Panc1 (cell line): Measurements from ENCODE around the gene RNF19B.

Experiments used
- TF ChIP-seq, protein P1 (sequence below): fragments of 450-650 bp; IDR thresholded peaks from 2 replicates; pipeline ENCODE4 v1.5.1; 2017; ENCODE audit warnings: mild to moderate bottlenecking
- TF ChIP-seq, protein P2 (sequence below), 2 experiments: IDR thresholded peaks; 2 replicates each; pipeline ENCODE4 v1.6.1; 2011 to 2012; ENCODE audit warnings: low read depth in 2 of 2, control low read depth in 1 of 2, low read length in 1 of 2, mild to moderate bottlenecking in 1 of 2, moderate library complexity in 1 of 2; ENCODE audit not compliant: insufficient read depth in 1 of 2

DNA sequence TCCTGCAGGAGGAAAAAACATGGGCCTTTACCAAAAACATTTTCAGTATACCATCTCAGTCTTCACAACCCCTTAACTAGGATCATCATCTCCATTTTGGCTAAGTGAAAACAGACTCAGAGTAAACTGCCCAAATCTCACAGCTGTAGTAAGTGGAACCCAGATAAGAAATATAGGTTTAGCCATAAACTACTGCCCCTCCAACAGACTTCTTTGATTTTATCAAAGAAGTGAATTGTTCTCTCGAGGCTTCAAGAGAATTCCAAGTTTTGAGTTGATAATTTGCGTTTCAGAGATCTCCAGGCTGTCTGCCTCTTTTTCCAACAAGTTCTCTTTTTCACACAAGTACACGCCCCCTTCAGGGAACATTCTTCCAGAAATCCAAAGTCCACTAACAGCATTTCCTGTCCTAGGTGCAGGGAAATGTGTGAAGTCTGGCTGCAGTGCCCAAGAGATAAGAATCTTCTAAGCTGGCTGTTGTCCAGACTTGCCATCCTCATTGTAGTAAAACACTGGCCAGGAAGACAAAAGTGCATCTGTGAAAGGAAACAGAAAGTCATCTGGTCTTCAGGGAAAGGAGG is 30.8 kb downstream of the RNF19B start:
- TF ChIP-seq, protein P1, sequence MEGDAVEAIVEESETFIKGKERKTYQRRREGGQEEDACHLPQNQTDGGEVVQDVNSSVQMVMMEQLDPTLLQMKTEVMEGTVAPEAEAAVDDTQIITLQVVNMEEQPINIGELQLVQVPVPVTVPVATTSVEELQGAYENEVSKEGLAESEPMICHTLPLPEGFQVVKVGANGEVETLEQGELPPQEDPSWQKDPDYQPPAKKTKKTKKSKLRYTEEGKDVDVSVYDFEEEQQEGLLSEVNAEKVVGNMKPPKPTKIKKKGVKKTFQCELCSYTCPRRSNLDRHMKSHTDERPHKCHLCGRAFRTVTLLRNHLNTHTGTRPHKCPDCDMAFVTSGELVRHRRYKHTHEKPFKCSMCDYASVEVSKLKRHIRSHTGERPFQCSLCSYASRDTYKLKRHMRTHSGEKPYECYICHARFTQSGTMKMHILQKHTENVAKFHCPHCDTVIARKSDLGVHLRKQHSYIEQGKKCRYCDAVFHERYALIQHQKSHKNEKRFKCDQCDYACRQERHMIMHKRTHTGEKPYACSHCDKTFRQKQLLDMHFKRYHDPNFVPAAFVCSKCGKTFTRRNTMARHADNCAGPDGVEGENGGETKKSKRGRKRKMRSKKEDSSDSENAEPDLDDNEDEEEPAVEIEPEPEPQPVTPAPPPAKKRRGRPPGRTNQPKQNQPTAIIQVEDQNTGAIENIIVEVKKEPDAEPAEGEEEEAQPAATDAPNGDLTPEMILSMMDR, result peak; percentile 53; the same call in 1 of the 2 replicates
- TF ChIP-seq, protein P2, sequence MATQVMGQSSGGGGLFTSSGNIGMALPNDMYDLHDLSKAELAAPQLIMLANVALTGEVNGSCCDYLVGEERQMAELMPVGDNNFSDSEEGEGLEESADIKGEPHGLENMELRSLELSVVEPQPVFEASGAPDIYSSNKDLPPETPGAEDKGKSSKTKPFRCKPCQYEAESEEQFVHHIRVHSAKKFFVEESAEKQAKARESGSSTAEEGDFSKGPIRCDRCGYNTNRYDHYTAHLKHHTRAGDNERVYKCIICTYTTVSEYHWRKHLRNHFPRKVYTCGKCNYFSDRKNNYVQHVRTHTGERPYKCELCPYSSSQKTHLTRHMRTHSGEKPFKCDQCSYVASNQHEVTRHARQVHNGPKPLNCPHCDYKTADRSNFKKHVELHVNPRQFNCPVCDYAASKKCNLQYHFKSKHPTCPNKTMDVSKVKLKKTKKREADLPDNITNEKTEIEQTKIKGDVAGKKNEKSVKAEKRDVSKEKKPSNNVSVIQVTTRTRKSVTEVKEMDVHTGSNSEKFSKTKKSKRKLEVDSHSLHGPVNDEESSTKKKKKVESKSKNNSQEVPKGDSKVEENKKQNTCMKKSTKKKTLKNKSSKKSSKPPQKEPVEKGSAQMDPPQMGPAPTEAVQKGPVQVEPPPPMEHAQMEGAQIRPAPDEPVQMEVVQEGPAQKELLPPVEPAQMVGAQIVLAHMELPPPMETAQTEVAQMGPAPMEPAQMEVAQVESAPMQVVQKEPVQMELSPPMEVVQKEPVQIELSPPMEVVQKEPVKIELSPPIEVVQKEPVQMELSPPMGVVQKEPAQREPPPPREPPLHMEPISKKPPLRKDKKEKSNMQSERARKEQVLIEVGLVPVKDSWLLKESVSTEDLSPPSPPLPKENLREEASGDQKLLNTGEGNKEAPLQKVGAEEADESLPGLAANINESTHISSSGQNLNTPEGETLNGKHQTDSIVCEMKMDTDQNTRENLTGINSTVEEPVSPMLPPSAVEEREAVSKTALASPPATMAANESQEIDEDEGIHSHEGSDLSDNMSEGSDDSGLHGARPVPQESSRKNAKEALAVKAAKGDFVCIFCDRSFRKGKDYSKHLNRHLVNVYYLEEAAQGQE (IDR thresholded peaks at IDR 0.05; ENCODE audit: insufficient read depth in 1 of 2, low read depth in 2 of 2, low read length in 1 of 2), result no peak
